Colonic mucosa (tissue), 4 donors: Measurements from ENCODE around the gene USP20. TPM values are rescaled to one million over a fixed set of nuclear protein-coding genes. Genes with fewer than 3 reads are reported as not detected.

Experiments
- DNase-seq: peaks from one replicate; pipeline ENCODE4 v3.0.0-alpha.2; 2020
- H3K27ac ChIP-seq: fragments of 200-600 bp; one replicate; pipeline ENCODE4 v1.8.0; 2021
- H3K27me3 ChIP-seq: fragments of 200-600 bp; one replicate; pipeline ENCODE4 v1.8.0; 2021
- H3K36me3 ChIP-seq: fragments of 200-600 bp; one replicate; pipeline ENCODE4 v1.8.0; 2021
- H3K4me1 ChIP-seq: fragments of 200-600 bp; one replicate; pipeline ENCODE4 v1.8.0; 2021; ENCODE audit warnings: mild to moderate bottlenecking
- H3K4me3 ChIP-seq: fragments of 200-600 bp; one replicate; pipeline ENCODE4 v1.8.0; 2021
- H3K9ac ChIP-seq, 2 donors: one replicate each; pipeline ENCODE4 v1.7.0; 2013; ENCODE audit warnings: control low read depth in 2 of 2, low read depth in 2 of 2, low read length in 2 of 2
- H3K9me3 ChIP-seq: fragments of 200-600 bp; one replicate; pipeline ENCODE4 v1.8.0; 2021
- intact Hi-C: fragments of 100-400 bp; cut with DNase I; formaldehyde crosslinking; loops from one replicate; pipeline ENCODE4 v1.14.1; 2022
- total RNA-seq, 2 donors: library from RNA; stranded (reverse); fragmentation: NEBNext Ultra II Directional in 1 of 2; extraction: Animal tissue kit (Norgen Biotek cat#: 25700) in 1 of 2; gene quantifications; one replicate each; pipeline ENCODE4 v1.2.1, GENCODE V29; 2021
- TF ChIP-seq, protein P1 (sequence below): fragments of 200-600 bp; IDR thresholded peaks from one replicate; pipeline ENCODE4 v1.8.0; 2022; ENCODE audit warnings: antibody characterized with exemption, mild to moderate bottlenecking
- donor health status: healthy.
- donor health status: DM: no; HTN: no; CAD: no.
- donor health status: DM: no; HTN: no; CAD: no.

Gene USP20
- total RNA-seq, 2 donors from 2014 or later: 14.7 to 20.0 TPM

DNA sequence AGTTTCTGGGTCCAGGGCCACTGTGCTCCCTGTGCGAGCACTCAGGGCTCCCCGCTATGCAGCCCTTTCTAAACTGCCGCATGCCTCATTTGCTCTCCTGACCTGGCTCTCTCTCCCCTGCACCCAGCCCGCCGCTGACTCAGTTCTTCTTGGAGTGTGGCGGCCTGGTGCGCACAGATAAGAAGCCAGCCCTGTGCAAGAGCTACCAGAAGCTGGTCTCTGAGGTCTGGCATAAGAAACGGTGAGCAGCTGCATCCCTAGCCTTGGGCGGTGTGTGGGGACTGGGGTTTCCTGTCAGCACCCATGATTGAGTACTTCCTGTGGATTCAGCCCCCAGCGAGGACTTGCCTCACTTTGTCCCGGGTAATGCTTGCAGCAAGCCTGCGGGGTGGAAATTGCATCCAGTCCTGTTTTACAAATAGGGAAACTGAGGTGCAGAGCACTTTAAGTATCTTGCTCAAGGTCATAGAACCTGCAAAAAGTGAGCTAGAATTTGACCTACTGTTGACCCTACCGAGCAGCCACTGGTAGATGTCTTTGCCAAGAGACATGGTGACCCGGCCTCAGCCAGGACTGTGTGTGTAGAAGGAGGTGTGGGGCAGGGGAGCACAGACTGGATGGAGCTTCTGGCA lies 27.9 kb downstream of the USP20 start:
- H3K36me3 ChIP-seq: no peaks in the 10 kb centered on the region
- no peak overlapping the region for H3K27ac ChIP-seq
- no peaks in the 10 kb centered on the region for H3K27me3 ChIP-seq
- H3K4me1 ChIP-seq: no peaks in the 10 kb centered on the region
- intact Hi-C loops: no loop called here
- DNase-seq: no peak
- no peaks in the 10 kb centered on the region for H3K9me3 ChIP-seq
- H3K9ac ChIP-seq: no peak overlapping the region
- TF ChIP-seq, protein P1, sequence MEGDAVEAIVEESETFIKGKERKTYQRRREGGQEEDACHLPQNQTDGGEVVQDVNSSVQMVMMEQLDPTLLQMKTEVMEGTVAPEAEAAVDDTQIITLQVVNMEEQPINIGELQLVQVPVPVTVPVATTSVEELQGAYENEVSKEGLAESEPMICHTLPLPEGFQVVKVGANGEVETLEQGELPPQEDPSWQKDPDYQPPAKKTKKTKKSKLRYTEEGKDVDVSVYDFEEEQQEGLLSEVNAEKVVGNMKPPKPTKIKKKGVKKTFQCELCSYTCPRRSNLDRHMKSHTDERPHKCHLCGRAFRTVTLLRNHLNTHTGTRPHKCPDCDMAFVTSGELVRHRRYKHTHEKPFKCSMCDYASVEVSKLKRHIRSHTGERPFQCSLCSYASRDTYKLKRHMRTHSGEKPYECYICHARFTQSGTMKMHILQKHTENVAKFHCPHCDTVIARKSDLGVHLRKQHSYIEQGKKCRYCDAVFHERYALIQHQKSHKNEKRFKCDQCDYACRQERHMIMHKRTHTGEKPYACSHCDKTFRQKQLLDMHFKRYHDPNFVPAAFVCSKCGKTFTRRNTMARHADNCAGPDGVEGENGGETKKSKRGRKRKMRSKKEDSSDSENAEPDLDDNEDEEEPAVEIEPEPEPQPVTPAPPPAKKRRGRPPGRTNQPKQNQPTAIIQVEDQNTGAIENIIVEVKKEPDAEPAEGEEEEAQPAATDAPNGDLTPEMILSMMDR: no peak
- no peak overlapping the region for H3K4me3 ChIP-seq

DNA sequence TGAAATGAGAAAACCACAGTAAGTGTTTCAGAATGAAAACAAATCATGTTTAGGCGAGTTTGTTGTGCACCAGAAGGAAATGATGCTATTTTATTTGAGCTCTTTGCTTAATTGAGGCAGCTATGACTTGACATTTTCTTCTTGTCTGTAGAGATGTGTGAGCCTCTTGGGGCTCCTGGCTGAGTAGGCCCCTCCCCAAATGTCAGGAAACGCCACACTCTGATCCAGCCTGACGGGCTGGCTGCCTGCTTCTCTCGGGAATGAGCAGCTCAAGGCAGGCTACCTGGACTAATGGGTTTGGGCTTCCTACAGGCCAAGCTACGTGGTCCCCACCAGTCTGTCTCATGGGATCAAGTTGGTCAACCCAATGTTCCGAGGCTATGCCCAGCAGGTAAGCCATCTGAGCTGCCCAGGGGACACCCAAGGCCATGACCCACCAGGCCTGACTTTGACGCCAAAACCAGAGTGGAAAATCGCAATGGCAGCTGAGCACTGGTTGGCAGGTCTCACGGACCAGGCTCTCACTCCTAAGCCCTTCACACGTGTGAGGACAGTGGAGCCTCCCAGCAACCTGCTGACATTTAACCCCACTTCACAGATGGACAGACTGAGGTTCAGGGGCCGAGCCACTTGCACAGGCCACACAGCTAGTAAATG lies 29.9 kb downstream of the USP20 start:
- Histone ChIP-seq H3K36me3 (no peaks in the 10 kb centered on the region), H3K4me1 (no peaks in the 10 kb centered on the region), H3K9ac (no peak overlapping the region), H3K27me3 (no peaks in the 10 kb centered on the region), H3K27ac (no peak overlapping the region), H3K9me3 (no peaks in the 10 kb centered on the region), H3K4me3 (no peak overlapping the region)
- TF ChIP-seq, protein P1: no peak
- DNase-seq: no peak
- intact Hi-C loops: no loop called here

DNA sequence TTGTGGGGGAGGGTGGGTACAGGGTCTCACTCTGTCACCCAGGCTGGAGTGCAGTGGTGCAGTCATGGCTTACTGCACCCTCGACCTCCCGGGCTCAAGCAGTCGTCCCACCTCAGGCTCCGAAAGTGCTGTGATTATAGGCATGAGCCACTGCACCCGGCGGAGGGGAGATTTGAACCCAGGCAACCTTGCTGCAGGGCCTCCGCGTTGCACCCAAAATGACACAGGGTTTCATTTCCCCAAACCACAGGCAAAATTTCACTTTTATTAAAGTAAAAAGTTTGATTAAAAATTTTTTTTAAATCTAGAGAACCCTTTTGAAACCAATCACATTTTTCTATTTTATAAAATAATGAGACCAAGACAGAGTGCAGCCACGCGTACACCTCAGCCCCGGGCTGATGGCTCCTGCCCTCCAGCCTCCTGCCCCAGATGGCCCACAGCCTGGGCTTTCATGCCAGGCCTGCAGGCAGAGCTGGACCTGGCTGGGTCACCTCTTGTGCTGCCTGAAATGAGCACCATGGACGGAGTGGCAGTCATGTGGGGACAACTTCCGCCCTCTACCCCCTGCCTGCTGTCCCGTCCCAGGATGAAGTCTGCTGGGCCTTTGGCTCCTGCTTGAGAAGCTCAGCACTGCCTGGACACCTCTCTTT lies 30.5 kb downstream of the USP20 start:
- H3K36me3 ChIP-seq: no peaks in the 10 kb centered on the region
- intact Hi-C loops: no loop called here
- H3K27ac ChIP-seq: no peak overlapping the region
- no peak for DNase-seq
- H3K4me3 ChIP-seq: no peak overlapping the region
- TF ChIP-seq, protein P1: no peak
- no peaks in the 10 kb centered on the region for H3K9me3 ChIP-seq
- H3K27me3 ChIP-seq: no peaks in the 10 kb centered on the region
- no peak overlapping the region for H3K9ac ChIP-seq
- H3K4me1 ChIP-seq: no peaks in the 10 kb centered on the region

DNA sequence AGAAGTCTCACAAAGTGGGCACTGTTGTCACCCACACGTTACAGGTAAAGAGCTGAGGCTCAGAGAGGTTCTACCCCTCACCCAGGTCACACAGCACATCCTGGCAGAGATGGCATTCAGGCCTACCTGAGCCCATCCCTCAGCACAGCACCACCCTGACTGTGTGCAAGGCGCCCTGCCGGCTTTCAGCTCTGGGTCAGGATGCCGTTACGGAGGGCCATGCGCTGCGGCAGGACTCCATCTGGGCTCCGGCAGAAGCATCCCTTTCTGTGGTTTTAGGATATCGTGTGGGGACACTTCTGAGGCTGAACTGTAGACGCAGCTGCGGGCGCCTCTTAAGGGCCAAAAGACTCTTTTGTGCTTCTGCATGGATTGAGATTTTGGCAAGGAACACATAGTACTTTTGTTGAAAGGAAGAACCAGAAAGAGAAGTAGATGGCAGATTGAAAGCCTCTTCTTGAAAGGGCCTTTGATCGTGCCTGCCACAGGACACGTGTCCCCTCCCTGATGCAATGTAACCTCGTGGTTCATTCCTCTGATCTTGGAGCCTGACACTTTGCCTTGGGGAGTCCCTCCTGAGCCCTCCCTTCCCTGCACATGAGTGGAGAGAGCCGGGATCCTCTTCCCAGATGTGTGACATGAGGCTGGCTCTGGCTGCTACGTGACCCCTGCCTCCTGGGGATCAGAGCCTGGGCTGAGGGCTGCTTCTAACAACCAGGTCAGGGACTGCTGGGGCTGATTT lies 31.3 kb downstream of the USP20 start:
- Histone ChIP-seq H3K4me1 (no peaks in the 10 kb centered on the region), H3K9me3 (no peaks in the 10 kb centered on the region), H3K36me3 (no peaks in the 10 kb centered on the region), H3K9ac (no peak overlapping the region), H3K27me3 (no peaks in the 10 kb centered on the region), H3K4me3 (no peak overlapping the region), H3K27ac (no peak overlapping the region)
- TF ChIP-seq, protein P1: no peak
- no peak for DNase-seq
- intact Hi-C loops: no loop called here
